Kidney epithelial cell (primary cell): Measurements from ENCODE around the gene GABBR2. TPM values are rescaled to one million over a fixed set of nuclear protein-coding genes. Genes with fewer than 3 reads are reported as not detected.

Experiments
- DNase-seq: peaks from one replicate; pipeline ENCODE4 v3.0.0-alpha.2; 2010; ENCODE audit warnings: low read depth
- H3K27me3 ChIP-seq: 2 replicates; pipeline ENCODE4 v1.6.0; 2011; ENCODE audit warnings: low read length; ENCODE audit not compliant: control insufficient read depth, insufficient read depth
- H3K36me3 ChIP-seq: 2 replicates; pipeline ENCODE4 v1.5.1; 2011; ENCODE audit warnings: low read length; ENCODE audit not compliant: control insufficient read depth, insufficient read depth
- H3K4me3 ChIP-seq: 2 replicates; pipeline ENCODE4 v1.5.1; 2011; ENCODE audit warnings: low read depth, mild to moderate bottlenecking, control low read depth, low read length
- CTCF ChIP-seq: IDR thresholded peaks from 2 replicates; pipeline ENCODE4 v1.5.1; 2011; ENCODE audit warnings: mild to moderate bottlenecking, moderate library complexity, low read length, control low read depth, inconsistent platforms; ENCODE audit not compliant: insufficient read depth, poor library complexity, severe bottlenecking
- total RNA-seq: library from RNA; depleted of rRNA; stranded (reverse); fragments of >200 nt; gene quantifications from 2 replicates; pipeline ENCODE4 v1.2.3, GENCODE V29; 2015

Gene GABBR2
- total RNA-seq, 1 donor from 2014 or later: 10.8 TPM

- TF ChIP-seq CTCF: no peak
- Histone ChIP-seq H3K36me3 (no peaks in the 10 kb centered on the region), H3K27me3 (peaks cover 22% of the 10 kb centered on the region), H3K4me3 (no peak overlapping the region)
- no peak for DNase-seq
Observed at GRCh38 chr9:98727428-98727827, 18.7 kb upstream of the GABBR2 start.

- no peak for TF ChIP-seq CTCF
- no peak overlapping the region for H3K4me3 ChIP-seq
- DNase-seq: no peak
- peaks cover 22% of the 10 kb centered on the region for H3K27me3 ChIP-seq
- no peaks in the 10 kb centered on the region for H3K36me3 ChIP-seq
Observed at GRCh38 chr9:98726735-98727134, 18.0 kb upstream of the GABBR2 start.

GRCh38 chr9:98724810-98725530 lies 16.2 kb upstream of the GABBR2 start:
- DNase-seq: no peak
- H3K36me3 ChIP-seq: no peaks in the 10 kb centered on the region
- H3K4me3 ChIP-seq: no peak overlapping the region
- TF ChIP-seq CTCF: no peak
- H3K27me3 ChIP-seq: peaks cover 22% of the 10 kb centered on the region

GRCh38 chr9:98721643-98722042 lies 12.9 kb upstream of the GABBR2 start:
- Histone ChIP-seq H3K4me3 (no peak overlapping the region), H3K27me3 (peaks cover 13% of the 10 kb centered on the region), H3K36me3 (no peaks in the 10 kb centered on the region)
- DNase-seq: no peak
- no peak for TF ChIP-seq CTCF

- TF ChIP-seq CTCF: no peak
- H3K27me3 ChIP-seq: peaks cover 7% of the 10 kb centered on the region
- H3K4me3 ChIP-seq: no peak overlapping the region
- H3K36me3 ChIP-seq: no peaks in the 10 kb centered on the region
- no peak for DNase-seq
Observed at GRCh38 chr9:98720402-98720801, 11.7 kb upstream of the GABBR2 start.

- Histone ChIP-seq H3K36me3 (no peaks in the 10 kb centered on the region), H3K27me3 (peaks cover 4% of the 10 kb centered on the region), H3K4me3 (no peak overlapping the region)
- no peak for TF ChIP-seq CTCF
- no peak for DNase-seq
Observed at GRCh38 chr9:98719055-98719454, 10.3 kb upstream of the GABBR2 start.
